HFF-Myc (cell line): ENCODE measurements around the gene PRKD1.

Source experiments
- DNase-seq: peaks from one replicate; pipeline ENCODE4 v3.0.0-alpha.2; 2011; ENCODE audit warnings: low read depth; ENCODE audit errors: extremely low read depth
- H3K4me3 ChIP-seq: replicated peaks from 2 replicates; pipeline ENCODE4 v1.5.1; 2011; ENCODE audit warnings: low read depth, mild to moderate bottlenecking, control low read depth, low read length
- CTCF ChIP-seq: IDR thresholded peaks from 2 replicates; pipeline ENCODE4 v1.5.1; 2012; ENCODE audit warnings: mild to moderate bottlenecking, low read depth, low read length, control low read depth; ENCODE audit errors: missing control alignments

PRKD1 gene

GRCh38 chr14:29755311-29756018 lies 172.2 kb downstream of the PRKD1 start:
- no peak for DNase-seq
- no peak overlapping the region for H3K4me3 ChIP-seq
- TF ChIP-seq CTCF, result no peak

GRCh38 chr14:29754134-29754533 lies 173.5 kb downstream of the PRKD1 start:
- no peak overlapping the region for H3K4me3 ChIP-seq
- no peak for DNase-seq
- no peak for TF ChIP-seq CTCF

GRCh38 chr14:29752221-29752923 lies 175.3 kb downstream of the PRKD1 start:
- TF ChIP-seq CTCF, result no peak
- DNase-seq, result no peak
- no peak overlapping the region for H3K4me3 ChIP-seq

GRCh38 chr14:29749829-29750228 lies 177.8 kb downstream of the PRKD1 start:
- no peak overlapping the region for H3K4me3 ChIP-seq
- TF ChIP-seq CTCF, result no peak
- no peak for DNase-seq

GRCh38 chr14:29749327-29749726 lies 178.3 kb downstream of the PRKD1 start:
- no peak overlapping the region for H3K4me3 ChIP-seq
- TF ChIP-seq CTCF, result no peak
- DNase-seq, result peak; percentile 53

- no peak for DNase-seq
- no peak for TF ChIP-seq CTCF
- no peak overlapping the region for H3K4me3 ChIP-seq
Measured at GRCh38 chr14:29745863-29746262, 181.8 kb downstream of the PRKD1 start.
